NK-92 (cell line): Measurements from ENCODE around the gene KLHL17.
"Not testable (repeated sequence)": the region's sequence is repeated elsewhere in the genome, so short reads cannot be mapped to it uniquely, and the experiment has no call there.

Experiments used
- DNase-seq: peaks from one replicate; lab custom pipeline; 2025; ENCODE audit not compliant: unreplicated experiment; lab: John Stamatoyannopoulos, UW

Gene KLHL17

DNA sequence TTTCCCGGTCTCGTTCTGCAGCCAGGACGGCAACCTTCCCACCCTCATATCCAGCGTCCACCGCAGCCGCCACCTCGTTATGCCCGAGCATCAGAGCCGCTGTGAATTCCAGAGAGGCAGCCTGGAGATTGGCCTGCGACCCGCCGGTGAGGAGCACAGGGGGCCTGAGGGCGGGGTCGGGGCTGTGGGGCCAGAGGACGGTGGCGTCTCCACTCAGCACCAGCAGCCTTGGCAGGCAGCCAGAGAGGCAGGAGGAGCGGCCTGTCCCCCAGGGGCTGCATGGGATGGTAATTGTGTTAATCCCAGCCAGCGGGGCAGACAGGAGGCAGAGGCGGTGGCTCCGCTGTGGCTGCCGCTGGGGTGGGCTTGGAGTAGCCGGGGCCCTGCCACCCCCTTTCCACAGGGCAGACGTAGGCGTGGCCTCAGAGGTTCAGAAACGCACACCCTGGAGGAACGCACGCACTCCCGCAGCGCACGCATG lies 24.6 kb upstream of the KLHL17 start:
- no peak for DNase-seq

DNA sequence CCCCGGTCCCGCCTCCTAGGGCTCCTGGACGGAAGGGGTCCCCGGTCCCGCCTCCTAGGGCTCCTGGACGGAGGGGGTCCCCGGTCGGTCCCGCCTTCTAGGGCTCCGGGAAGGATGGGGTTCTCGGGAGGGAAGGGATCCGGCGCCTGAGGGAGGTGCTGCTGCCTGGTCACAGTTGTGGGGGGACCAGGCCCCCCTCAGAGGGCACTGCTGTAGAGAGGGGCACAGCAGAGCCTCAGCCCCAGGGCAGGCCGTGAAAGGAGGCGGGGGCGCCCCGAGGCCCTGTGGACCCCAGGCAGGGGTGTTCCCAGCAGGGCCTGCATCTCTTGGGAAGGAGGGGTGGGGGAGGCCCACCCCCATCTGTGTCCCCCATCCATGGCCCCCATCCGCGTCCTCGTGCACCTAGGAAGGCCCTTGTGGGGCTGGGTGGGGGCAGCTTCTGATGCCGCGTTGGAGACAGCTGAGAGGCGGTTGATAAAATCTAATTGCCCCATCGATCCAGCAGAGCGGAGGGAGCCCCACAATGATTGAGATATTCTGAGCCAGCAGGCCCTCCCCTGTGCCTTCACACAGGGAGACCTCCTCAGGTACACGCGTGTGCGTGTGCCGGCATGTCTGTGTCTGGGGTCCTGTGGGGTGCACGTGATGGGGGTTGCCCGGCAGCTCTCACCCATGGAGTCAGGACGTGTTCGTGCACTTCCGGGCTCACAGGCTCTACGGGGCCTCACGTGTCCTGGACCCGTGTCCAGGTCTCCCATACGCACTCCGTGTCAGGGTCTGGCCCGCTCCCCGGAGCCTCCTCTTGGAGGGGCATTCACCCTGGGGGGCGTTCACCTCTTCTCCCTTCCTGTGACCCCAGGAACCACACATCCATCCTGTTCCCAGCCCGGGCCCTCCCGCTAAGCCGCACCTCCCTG lies 23.8 kb upstream of the KLHL17 start:
- no peak for DNase-seq

DNA sequence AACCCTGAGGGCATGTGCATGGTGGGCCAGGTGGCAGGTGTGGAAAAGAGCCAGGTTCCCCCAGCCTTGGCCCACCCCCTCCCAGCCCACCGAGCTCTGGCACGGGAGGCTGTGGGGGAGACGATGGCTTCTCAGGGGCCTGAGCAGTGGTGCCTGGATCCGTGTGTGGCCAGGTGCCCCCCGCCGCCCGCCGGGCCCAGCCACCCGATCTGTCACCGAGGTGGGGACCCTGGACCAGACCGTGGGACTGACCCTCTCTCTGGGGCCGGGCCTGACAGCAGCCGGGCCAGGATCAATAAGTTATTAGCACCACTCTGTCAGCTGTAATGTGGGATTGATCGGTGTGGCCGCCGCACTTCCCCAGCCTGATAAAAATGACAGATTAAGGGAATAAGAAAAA lies 22.9 kb upstream of the KLHL17 start:
- no peak for DNase-seq

DNA sequence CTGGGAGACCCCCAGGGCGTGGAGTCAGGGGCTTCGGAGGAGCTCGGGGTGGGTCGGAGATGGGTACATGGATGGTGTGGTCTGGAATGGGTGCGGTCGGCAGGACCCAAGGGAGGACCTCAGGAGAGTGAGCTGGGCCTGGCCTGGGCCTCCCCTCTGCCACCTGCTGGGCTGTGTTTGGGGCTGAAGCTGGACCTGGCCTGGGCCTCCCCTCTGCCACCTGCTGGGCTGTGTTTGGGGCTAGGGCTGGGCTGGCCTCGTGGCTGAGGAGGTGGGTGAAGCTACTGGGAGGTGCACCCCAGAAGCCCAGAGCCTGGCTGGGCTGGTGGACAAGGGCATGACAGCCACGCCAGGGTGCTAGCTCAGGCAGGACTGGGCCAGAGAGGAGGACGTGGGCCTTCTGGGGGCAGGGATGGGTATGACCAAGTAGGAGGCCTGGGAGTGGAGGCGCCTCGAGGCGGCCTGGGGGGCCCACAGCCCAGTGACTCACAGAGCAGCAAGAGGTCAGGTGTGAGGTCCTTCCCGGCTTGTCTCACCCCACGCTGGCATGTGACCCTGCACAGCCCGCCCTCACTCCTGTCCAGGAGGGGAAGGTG lies 22.2 kb upstream of the KLHL17 start:
- no peak for DNase-seq

DNA sequence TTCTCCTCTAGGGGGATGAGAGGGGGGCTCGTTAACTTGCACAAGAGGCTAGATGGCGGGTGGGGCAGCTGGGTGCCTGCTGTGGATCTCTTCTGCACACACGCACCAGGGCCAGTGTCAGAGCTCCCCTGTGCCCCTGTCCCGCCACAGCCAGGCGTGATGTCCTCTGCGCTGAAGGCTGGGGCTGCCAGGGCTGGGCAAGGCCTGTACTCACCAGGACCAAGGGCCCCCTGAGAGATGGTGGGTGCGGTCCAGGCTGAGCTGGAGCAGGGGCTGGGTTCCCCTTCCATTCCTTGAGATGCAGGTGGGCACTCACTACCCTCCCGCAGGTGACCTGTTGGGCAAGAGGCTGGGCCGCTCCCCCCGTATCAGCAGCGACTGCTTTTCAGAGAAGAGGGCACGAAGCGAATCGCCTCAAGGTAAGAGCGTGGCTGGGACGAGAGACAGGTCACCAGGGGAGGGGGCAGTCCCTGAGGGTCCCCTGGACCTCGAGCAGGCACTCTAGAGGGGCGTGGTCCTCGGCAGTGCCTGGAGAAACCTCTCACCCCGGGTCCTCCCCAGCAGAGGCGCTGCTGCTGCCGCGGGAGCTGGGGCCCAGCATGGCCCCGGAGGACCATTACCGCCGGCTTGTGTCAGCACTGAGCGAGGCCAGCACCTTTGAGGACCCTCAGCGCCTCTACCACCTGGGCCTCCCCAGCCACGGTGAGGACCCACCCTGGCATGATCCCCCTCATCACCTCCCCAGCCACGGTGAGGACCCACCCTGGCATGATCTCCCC lies 21.5 kb upstream of the KLHL17 start:
- no peak for DNase-seq

DNA sequence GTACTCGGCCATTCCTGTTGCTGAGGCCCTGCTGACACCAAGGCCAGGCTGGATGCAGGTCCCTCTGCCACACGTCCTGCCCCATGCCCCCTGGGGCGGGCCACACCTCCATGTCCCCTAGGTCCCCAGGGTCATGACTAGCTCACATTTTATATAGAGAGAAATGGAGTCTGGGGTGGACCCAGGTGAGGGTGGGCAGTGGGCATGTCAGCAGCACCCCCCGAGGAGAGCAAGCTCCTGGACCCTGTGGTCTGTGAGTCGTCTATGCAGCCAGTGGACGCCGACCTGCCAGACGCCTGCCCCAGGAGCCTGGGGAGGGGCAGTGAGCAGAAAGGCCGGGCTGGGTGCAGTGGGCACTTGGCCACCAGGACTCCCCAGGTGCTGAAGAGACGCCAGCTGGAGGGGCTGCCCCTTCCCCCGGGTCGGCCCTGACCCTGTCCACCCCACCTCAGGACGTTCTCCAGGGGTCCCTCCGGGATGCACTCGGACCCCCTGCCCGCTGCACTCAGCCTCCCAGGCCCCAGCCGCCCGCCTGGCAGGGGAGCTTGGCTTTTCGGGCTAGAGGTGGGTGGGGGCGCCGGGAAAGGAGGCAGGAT lies 20.8 kb upstream of the KLHL17 start:
- DNase-seq: no peak

DNA sequence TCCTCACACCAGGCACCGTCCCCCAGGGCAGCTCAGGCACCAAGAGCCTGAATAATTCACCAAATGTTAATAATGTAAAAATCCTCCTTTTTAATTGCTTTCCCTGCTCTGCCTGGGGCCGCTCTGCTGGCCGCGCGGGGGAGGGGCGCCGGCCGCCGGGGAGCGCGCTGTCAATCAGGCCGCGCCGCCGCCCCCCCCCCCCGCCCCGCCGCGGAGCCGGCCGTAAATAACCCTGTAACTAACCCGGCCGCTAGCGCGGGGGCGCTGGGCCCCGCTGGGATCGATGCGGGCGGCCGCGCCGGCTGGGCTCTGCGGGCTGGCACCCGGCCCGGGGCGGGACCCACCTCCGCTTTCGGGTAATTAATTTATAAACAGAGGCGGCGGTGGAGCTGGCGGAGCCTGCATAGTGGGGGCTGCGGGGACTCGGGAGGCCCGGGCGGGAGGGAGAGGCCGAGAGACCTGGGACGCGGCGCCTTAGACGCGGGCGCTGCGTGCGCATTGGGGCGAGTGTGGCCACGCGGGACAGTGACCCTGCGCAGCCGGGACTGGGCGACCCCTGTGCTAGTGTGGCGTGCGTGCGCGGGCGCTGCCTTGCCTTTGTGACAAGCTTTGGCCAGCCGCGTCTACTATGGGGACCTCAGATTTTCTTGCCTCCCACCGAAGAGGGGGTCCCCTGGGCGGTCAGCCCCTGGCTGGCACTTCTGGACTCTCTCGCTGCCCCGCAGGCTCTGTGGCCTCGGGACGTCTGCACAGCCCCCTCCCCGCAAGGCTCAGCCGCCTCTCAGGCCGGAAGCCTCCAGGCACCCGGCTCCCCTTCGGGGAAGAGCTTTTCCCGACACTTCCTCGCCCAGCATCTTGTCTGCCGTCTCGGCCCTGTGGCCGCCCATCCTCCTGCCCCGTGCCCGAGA lies 20.0 kb upstream of the KLHL17 start:
- DNase-seq: no peak

DNA sequence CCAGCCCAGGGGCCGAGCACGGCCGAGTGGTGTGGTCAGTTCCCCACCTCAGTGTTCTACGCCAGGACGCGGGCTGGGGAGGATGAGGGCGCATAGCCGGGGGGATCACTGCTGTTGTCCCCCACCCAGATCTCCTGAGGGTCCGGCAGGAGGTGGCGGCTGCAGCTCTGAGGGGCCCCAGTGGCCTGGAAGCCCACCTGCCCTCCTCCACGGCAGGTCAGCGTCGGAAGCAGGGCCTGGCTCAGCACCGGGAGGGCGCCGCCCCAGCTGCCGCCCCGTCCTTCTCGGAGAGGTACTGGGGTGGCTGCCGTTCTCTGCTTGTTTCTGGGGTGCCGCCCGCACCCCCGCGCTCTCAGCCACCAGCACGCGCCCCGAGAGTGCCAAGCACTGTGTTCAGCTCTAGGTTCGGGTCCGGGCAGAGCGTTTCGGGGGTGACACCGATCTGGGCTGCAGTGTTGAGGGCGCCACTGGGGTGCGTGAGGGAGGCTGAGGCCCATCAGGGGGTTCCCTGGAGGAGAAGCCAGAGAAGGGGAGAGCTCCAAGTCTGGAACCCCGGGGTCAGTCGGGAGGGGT lies 19.3 kb upstream of the KLHL17 start:
- DNase-seq: no peak

DNA sequence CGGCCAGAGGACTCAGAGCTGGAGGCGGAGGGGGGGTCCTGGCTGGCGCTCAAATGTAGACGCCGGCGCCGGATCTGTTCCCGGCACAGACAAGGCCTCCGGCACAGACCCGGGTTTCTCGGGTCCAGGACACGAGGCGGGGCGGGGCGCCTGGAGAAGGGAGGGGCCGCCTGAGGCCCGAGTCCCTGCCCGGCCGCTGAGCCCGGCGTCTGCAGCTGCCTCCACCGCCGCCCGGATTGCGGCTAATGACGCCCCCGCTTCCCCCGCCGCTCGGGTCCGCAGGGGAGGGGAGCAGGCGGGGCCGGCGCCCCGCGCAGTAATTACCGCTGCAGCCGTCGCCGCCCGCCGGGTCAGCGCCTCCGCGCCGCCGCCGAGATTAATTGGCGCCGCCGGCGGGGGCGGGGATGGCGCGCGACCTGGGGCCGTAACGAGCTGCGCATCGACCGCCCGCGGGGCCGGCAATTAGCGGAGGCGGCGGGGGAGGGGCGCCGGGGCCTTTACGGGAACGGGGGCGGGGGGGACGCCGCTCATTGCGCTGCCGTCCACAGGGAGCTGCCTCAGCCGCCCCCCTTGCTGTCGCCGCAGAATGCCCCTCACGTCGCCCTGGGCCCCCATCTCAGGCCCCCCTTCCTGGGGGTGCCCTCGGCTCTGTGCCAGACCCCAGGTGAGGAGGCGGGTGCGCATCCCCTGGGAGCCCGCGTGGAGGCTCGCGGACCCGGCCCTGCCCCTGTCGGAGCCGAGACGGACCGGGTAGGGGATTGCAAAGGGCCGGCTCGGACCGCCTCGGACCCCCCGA lies 18.6 kb upstream of the KLHL17 start:
- no peak for DNase-seq

DNA sequence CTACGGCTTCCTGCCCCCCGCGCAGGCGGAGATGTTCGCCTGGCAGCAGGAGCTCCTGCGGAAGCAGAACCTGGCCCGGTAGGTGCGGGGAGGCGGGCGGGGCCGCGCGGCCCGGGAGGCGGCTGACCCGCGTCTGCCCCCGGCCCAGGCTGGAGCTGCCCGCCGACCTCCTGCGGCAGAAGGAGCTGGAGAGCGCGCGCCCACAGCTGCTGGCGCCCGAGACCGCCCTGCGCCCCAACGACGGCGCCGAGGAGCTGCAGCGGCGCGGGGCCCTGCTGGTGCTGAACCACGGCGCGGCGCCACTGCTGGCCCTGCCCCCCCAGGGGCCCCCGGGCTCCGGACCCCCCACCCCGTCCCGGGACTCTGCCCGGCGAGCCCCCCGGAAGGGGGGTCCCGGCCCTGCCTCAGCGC lies 18.0 kb upstream of the KLHL17 start:
- no peak for DNase-seq

DNA sequence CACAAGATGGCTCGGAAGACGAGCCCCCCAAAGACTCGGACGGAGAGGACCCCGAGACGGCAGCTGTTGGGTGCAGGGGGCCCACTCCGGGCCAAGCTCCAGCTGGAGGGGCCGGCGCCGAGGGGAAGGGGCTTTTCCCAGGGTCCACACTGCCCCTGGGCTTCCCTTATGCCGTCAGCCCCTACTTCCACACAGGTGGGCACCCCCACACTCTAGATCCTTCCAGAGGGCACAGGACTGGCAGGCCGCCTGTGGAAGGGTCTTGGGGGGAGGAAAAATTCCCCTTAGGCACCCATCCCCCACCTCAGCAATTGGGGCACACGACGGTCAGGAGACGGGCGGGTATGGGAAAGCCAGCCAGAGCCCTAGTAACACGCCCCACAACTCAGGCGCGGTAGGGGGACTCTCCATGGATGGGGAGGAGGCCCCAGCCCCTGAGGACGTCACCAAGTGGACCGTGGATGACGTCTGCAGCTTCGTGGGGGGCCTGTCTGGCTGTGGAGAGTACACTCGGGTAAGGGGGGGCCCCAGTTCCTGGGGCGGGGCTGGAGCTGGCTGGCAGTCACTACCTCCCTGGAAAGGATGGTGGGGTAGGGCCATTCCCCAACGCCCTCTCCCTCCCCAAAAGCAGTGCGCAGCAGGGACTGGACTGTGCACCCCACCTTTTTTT lies 17.4 kb upstream of the KLHL17 start:
- no peak for DNase-seq

DNA sequence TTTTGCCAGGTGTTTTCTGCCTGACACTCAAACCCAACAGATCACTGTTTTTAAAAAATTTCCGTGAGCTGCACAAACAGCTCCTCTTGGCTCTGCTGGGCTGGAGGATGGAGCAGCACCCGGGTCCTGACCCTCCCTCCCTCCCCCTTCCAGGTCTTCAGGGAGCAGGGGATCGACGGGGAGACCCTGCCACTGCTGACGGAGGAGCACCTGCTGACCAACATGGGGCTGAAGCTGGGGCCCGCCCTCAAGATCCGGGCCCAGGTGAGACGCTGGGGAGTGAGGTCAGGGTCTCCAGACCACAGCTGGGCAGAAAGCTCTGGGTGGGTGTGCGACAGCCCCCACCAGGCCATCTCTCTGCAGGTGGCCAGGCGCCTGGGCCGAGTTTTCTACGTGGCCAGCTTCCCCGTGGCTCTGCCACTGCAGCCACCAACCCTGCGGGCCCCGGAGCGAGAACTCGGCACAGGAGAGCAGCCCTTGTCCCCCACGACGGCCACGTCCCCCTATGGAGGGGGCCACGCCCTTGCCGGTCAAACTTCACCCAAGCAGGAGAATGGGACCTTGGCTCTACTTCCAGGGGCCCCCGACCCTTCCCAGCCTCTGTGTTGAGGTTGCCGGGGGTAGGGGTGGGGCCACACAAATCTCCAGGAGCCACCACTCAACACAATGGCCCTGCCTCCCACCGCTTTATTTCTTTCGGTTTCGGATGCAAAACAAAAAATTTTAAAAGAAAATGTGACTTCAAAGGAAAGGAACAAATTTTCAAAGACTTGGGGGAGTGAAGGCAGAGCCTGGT lies 16.6 kb upstream of the KLHL17 start:
- no peak for DNase-seq

DNA sequence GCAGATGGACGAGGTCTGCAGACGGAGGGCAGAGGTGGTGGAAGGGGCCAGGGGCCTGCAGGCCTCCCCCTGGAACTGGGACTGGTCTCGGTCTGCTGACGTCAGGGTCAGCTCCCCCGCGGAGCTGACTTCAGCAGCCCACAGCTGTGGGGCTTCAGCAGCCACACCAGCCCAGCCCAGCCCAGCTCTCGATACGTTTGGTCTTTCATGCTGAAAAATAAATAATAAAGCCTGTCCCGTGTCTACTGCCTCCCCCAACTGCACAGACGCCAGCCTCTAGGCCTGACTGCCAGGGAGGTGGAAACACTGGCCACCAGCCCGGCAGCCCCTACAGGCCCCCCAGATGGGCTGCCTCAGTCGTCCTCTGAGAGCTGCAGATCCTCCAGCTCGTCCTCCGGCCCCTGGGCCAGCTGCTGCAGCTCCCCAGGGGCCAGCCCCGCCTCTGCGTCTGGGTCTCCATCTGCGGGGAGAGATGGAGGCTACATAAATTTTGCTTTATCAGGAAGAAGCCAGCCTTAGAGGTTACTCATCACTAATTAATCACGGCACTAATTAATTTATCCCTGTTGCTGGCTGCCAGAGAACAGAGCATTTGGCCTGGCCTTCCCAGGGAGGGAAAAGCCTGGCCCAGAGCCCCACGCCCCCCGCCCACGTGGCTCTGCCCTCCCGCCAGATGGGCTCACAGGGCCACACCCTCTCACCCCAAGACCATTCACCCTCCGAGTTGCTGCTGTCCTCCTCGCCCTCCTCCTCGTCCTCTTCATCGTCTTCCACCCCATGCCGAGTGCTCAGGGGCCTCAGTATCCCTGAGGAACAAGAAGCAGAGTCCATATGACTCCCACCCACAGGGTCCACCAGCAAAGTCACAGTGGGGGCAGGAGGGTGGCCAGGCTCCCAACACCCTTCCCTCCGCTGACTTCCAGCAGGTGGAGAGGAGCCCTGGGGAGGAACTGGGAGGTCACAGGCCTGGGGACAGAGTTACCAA lies 15.8 kb upstream of the KLHL17 start:
- no peak for DNase-seq

DNA sequence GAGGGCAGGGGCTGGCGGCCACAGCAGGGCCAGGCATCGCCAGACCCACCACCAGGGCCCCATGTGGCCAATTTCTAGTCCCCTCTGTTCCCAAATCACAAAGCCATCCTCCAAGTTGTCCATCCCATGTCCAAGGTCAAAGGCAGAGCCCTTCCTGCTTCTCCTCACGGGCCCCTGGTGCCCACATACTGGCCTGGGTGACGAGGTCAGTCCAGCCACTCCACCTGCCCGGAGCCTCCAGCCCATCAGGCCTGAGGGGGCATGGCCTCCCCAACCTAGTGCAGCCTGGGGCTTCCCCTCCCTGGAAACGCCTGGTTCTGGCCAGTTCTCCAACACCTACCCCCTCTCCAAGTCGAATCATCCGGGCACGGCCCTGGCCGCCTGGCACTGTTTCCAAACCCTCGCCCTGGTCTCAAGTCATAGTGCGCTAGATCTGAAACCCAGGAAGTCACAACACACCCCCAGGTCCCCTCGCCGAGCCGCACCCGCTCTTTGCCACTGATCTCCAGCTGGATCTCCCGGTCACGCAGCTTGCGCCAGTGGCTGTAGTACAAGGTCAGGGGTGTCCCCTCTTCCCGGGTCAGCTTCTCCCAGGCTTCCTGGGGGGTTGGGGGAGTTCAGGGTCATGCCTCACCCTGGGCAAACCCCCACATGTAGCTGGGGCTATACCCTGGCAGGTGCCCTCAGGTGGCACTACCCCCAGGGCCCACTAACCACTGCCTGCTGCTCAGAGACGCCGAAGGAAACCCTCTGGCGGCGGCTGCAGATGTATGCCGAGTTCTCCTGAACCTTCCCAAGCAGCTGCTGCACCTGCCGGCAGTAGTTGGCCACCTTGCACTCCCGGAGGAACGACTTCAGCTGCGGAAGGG lies 14.5 kb upstream of the KLHL17 start:
- DNase-seq: no peak

DNA sequence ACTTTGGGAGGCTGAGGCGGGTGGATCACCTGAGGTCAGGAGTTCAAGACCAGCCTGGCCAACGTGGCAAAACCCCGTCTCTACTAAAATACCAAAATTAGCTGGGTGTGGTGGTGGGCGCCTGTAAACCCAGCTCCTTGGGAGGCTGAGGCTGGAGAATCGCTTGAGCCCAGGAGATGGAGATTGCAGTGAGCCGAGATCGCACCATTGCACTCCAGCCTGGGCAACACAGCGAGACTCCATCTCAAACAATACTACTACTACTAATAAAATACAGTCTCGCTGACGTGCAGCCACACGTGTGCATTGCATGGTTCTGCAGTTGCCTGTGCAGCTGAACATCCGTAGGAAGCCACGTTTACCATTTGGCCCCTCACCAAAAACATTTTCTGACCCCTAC lies 13.6 kb upstream of the KLHL17 start:
- DNase-seq: not testable (repeated sequence)

DNA sequence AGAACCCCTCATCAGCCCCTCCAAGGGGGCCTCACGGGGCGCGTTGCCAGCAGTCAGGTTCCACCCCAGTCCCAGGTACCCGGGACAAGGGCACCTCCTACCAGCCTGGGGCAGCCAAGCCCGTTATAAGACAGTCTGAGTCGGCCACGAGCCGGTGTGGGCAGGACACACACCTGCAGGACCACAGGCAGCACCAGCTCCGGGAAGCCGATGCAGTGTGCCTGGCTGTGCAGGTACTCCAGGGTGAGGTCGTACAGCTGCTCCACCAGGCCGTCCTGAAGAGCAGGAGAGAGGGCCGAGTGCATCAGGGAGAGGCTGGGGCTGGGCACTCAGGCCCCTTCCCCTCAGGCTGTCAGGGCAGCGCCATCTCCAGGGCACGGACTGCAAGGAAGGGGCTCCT lies 12.4 kb upstream of the KLHL17 start:
- no peak for DNase-seq
